ENCODE results near the gene KCNH1. TPM values are rescaled to one million over a fixed set of nuclear protein-coding genes. Genes with fewer than 3 reads are reported as not detected.

KCNH1 gene
- polyA plus RNA-seq, 1 donor = 0.49 TPM

GRCh38 chr1:210747890-210748289 is 386.1 kb downstream of the KCNH1 start:
- DNase-seq = peak; percentile 5

GRCh38 chr1:210747112-210747511 is 386.8 kb downstream of the KCNH1 start:
- no peak for DNase-seq

DNA sequence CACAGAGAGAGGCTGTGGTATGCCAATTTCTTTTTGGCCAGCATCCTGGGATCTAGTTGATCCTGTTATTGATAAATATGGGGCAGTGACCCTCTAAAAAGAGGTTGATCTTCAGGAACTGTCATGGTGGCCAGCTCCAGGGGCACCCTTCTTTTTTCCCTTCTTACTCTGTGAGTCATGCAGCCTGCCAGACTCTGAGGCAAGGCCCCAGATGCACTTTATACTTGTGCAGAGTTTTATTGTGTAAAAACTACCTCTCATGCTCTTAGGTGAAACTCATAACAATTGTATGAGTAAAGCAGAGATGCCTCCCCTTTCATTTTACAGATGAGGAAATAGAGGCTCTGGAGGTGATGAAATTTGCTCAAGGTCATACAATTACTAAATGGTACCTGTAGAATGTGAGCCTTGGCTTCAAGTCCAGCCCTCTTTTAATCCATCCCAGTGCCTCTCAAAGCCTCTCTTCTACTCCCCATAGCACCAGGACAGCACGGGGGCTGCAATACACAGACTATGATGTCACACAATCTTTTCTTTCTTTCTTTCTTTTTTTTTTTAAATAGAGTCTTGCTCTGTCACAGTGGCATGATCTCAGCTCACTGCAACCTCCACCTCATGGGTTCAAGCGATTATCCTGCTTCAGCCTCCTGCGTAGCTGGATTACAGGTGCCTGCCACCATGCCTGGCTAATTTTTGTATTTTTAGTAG is 387.8 kb downstream of the KCNH1 start:
- DNase-seq = no peak

GRCh38 chr1:210743038-210743437 is 390.9 kb downstream of the KCNH1 start:
- DNase-seq = no peak

DNA sequence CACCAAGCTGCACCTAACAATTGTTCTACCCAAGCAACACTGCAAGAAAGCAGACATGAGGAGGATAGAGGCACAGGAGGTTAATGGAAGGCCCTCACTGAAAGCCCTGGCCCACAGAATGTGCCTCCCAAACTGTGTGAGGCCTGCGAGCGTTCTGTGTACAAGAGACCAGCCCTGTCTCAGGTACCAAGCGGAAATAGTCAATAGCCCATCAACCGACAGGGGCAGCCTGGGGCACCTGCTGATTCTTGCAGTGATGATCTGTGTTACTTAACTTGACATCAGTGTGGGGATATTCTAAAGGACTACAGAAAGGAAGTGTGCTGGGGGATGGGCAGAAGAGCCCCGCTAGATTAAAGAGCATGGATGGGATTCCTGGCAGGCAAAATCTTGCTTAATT is 392.4 kb downstream of the KCNH1 start:
- DNase-seq = no peak

GRCh38 chr1:210739627-210740026 is 394.3 kb downstream of the KCNH1 start:
- DNase-seq = peak; percentile 5

- DNase-seq = no peak
Measured at GRCh38 chr1:210738256-210738655, 395.7 kb downstream of the KCNH1 start.

GRCh38 chr1:210736713-210737112 is 397.2 kb downstream of the KCNH1 start:
- DNase-seq = no peak

GRCh38 chr1:210731597-210731996 is 402.4 kb downstream of the KCNH1 start:
- DNase-seq = no peak

GRCh38 chr1:210731193-210731592 is 402.8 kb downstream of the KCNH1 start:
- no peak for DNase-seq

DNA sequence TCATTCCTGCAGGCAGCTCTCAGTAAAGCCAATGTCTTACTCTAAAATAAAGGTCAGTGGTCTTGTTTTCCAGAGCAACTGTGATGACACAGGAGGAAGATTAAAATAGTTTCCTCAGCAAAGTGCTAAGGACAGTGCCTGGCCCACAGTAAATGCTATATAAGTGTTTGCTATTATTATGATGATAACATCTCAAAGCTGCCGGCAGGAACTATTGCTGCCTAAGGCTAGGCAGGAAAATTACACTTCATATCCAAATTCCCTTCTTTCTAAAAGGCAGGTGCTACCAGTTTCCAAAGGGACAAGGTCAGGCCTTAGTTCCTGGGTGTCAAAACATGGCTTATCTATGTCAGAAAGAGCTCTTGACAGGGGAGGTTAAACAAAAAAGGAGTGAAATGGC is 403.9 kb downstream of the KCNH1 start:
- no peak for DNase-seq

DNA sequence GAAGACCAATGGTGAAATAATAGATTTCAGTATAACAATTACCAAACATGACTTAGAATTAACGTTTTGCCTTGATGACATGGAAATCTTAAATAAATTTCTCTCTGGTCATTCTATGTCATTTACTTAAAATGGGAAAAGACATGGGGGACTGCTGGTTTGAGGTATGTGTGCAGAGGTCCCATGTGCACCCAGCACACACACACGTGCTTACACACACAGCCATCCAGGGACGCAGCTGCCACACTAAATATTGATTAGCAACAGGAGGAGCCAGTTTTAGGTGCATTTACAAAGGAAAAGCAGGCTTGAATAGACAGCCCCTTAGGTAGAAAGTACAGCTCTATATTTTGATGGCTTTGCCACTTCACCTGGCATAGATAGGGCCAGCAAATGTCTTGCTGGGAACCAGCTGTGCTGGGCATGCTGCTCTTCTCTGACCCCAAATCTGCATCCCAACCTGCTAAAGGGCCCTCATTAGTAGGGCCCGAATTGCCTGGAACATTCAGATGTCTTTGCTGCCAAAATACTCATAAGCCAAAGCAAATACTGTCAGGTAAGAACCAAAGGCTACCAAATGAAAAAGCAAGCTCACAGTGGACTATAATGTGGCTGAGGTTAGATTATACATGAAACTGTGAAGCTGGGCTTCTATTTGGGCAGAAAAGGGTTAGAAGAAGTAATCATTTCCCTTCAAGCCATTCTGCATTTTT is 405.4 kb downstream of the KCNH1 start:
- DNase-seq = no peak

DNA sequence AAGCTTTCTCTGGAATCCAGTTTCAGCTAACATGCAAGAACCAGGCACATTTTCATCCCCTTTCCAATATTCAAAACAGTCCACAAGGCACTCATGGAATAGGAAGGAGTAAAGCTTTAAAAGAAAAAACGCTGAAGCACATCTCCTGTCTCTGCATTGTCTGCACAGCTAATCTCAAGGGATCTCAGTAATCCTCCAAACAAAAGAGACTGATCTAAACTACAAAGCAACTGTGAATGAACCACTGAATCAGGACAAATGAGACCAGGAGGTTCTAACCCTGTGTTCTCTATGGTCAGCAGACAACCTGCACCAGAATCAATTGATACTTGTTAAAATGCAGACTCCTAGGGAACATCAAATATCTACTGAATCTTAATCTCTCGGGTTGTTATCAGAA is 406.2 kb downstream of the KCNH1 start:
- DNase-seq = no peak

DNA sequence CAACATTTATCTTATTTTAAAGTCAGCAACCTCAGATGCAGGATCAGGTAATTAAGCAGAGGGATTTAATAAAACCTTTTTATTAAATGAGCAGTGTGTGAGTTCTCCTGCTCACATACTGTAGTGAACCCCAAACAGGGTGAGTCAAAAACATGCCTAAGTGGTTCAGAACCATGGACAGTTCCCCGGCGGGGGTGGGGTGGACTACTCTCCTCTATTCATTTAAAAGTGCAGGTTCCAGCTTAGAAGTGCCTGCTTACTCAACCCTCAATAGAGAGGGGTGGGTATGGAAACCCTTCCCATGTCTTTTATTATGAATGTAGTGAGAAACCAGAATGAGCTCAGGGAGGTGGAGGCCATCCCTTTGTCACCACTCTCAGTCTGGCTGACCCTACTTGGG is 407.3 kb downstream of the KCNH1 start:
- peak; percentile 36 for DNase-seq

DNA sequence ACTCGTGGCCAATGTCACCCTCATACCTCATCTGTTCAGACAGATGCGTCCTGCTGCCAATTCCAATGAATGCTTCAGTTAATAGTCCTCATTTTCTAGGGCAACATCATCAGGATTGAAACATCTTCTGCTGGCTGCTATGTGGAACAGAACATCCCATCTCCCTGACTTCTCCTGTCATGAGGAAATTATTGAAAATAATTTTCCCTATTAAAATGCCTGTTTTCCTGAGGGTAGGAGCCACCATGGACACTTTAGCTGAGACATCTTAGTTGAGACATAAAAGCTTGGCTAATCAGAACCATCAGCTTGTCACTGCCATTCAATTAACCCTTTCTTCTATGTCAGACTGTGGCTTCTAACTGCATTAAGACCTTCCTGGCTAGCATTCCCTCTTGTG is 409.2 kb downstream of the KCNH1 start:
- no peak for DNase-seq

DNA sequence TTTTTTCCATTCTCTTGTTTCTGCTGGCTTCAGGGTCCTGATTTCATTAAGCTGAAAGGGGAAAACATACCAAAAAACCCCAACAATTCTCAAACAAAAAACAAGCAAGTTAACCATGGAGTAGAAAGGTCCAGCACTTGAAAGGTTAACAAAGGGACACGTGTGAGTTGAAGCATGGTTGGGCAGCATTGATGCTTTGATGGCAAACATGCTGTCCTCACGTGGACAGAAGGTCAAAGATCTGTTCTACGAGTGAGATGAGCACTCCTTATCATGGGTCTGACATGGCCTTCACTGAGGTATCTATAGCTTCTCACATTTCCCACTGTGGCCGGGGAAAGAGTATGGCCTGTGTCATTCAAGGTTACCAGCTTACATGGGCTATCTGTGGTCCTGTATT is 410.3 kb downstream of the KCNH1 start:
- DNase-seq = no peak

- no peak for DNase-seq
Measured at GRCh38 chr1:210722410-210723081, 411.4 kb downstream of the KCNH1 start.

DNA sequence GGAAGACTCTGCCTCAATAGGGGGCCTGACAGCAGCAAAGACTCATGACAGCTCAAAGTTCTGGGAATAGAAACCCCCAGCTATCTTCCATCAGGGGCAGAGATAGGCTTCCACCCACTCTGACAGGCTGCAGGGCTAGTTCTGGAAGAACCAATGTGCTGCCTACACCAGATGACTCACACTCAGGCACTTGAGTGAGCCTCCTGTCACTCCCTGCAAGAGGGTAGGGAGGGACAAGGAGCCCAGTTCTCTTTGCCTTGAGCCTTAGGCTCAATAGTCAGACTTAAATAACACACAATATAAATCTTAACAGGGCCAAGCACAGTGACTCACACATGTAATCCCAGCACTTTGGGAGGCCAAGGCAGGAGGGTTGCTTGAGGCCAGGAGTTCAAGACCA is 418.9 kb downstream of the KCNH1 start:
- no peak for DNase-seq

GRCh38 chr1:210711825-210712612 is 421.9 kb downstream of the KCNH1 start:
- DNase-seq = no peak

- DNase-seq = no peak
Measured at GRCh38 chr1:210709701-210710100, 424.2 kb downstream of the KCNH1 start.

GRCh38 chr1:210707300-210708240 is 426.4 kb downstream of the KCNH1 start:
- no peak for DNase-seq

GRCh38 chr1:210706246-210706645 is 427.7 kb downstream of the KCNH1 start:
- no peak for DNase-seq
